WTC11 (cell line): Measurements from ENCODE around the gene CCL4.

Experiments
- TF ChIP-seq, protein P1 (sequence below): sonication (generic); formaldehyde crosslinking; IDR thresholded peaks from 2 replicates; pipeline ENCODE4 v1.8.1; 2022; ENCODE audit warnings: low read depth, mild to moderate bottlenecking, moderate library complexity, missing genetic modification reagents, borderline replicate concordance
- TF ChIP-seq, protein P2 (sequence below): fragments of 200-600 bp; IDR thresholded peaks from 2 replicates; pipeline ENCODE4 v1.8.0; 2022; ENCODE audit warnings: antibody characterized with exemption
- TF ChIP-seq, protein P3 (sequence below): sonication (generic); formaldehyde crosslinking; IDR thresholded peaks from 2 replicates; pipeline ENCODE4 v1.8.1; 2022; ENCODE audit warnings: low read depth, missing genetic modification reagents, borderline replicate concordance

DNA sequence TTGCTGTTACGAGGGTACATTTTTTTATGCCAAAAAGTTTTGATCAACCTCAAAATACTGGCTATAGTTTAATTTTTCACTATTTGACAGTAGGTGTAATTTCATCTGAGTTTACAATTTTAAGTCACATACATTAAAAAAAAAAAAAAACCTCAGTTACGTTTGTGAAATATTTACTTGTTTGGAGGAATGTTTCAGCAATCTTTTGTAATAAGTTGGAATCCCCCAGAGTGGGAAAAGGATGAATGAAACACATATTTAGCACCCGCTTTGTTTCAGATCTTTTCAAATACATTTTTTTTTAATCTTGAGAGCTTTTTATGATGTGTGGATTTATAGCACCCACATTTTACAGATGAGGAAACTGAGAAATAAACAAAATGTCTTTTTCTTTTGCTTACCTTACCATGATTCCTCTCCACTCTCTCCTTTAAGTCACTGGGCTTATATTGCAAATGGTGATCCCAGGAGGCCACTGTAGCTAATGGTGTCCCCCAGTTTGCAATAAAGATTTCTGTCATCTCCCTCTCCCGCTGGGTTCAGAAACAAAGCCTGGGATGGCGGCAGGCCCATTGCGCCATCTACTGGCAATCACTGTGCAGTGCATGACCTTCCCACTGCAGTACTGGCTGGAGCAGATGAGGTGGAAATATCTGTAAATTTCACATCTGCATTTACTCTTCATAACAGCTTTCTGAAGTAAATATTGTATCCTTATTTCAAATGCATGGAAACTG lies 45.1 kb downstream of the CCL4 start:
- TF ChIP-seq, protein P1, sequence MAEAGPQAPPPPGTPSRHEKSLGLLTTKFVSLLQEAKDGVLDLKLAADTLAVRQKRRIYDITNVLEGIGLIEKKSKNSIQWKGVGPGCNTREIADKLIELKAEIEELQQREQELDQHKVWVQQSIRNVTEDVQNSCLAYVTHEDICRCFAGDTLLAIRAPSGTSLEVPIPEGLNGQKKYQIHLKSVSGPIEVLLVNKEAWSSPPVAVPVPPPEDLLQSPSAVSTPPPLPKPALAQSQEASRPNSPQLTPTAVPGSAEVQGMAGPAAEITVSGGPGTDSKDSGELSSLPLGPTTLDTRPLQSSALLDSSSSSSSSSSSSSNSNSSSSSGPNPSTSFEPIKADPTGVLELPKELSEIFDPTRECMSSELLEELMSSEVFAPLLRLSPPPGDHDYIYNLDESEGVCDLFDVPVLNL (CRISPR knock-in tag): no peak
- TF ChIP-seq, protein P2, sequence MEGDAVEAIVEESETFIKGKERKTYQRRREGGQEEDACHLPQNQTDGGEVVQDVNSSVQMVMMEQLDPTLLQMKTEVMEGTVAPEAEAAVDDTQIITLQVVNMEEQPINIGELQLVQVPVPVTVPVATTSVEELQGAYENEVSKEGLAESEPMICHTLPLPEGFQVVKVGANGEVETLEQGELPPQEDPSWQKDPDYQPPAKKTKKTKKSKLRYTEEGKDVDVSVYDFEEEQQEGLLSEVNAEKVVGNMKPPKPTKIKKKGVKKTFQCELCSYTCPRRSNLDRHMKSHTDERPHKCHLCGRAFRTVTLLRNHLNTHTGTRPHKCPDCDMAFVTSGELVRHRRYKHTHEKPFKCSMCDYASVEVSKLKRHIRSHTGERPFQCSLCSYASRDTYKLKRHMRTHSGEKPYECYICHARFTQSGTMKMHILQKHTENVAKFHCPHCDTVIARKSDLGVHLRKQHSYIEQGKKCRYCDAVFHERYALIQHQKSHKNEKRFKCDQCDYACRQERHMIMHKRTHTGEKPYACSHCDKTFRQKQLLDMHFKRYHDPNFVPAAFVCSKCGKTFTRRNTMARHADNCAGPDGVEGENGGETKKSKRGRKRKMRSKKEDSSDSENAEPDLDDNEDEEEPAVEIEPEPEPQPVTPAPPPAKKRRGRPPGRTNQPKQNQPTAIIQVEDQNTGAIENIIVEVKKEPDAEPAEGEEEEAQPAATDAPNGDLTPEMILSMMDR: peak; percentile 97
- TF ChIP-seq, protein P3, sequence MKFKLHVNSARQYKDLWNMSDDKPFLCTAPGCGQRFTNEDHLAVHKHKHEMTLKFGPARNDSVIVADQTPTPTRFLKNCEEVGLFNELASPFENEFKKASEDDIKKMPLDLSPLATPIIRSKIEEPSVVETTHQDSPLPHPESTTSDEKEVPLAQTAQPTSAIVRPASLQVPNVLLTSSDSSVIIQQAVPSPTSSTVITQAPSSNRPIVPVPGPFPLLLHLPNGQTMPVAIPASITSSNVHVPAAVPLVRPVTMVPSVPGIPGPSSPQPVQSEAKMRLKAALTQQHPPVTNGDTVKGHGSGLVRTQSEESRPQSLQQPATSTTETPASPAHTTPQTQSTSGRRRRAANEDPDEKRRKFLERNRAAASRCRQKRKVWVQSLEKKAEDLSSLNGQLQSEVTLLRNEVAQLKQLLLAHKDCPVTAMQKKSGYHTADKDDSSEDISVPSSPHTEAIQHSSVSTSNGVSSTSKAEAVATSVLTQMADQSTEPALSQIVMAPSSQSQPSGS (CRISPR knock-in tag): no peak
